ENCODE measurements around the gene DDN. TPM values are rescaled to one million over a fixed set of nuclear protein-coding genes. Genes with fewer than 3 reads are reported as not detected.
A peak's percentile ranks its signal among the peaks of the same experiment; 100 is the strongest.

Gene DDN
- total and polyA plus RNA-seq, 12 donors, result 0.08 to 2.2 (median 0.43) TPM; not detected in 1

DNA sequence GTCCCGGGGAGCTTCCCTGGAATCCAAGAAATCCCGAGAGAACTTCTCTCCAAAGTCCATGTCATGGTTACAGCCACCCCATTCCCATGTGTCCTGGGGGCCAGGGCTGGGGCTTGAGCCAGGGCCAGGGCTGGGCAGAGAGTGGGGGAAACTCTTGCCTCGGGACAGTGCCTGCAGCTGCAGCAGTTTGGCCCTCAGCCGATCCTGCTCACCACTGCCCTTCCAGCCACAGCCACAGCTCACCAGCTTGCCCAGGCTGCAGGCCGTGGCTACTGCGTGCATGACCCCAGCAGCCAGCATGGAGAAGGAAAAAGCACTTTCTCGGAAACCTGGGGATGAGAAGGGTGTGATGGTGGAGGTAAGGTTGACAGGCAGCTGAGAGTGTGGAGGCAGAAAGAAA is 31.2 kb downstream of the DDN start:
- H3K27ac ChIP-seq, result no peak overlapping the region
- no peak for TF ChIP-seq CTCF (IDR thresholded peaks at IDR 0.05)
- DNase-seq, result no peak
- no peak overlapping the region for H3K4me3 ChIP-seq
- H3K36me3 ChIP-seq (replicated peaks in 1 of 2), result no peaks in the 10 kb centered on the region
- WGBS, 4 donors, result 77 to 82% (median 80%) methylated on average over 1 to 7 of the region's 7 CpGs
- no peaks in the 10 kb centered on the region for H3K9me3 ChIP-seq (replicated peaks in 1 of 3)
- peaks cover 7 to 12% of the 10 kb centered on the region in 2 donors for H3K4me1 ChIP-seq (replicated peaks in 1 of 2)
- peaks cover 31% of the 10 kb centered on the region for H3K27me3 ChIP-seq
- intact Hi-C loops (cut with DNase I), result no loop called here

DNA sequence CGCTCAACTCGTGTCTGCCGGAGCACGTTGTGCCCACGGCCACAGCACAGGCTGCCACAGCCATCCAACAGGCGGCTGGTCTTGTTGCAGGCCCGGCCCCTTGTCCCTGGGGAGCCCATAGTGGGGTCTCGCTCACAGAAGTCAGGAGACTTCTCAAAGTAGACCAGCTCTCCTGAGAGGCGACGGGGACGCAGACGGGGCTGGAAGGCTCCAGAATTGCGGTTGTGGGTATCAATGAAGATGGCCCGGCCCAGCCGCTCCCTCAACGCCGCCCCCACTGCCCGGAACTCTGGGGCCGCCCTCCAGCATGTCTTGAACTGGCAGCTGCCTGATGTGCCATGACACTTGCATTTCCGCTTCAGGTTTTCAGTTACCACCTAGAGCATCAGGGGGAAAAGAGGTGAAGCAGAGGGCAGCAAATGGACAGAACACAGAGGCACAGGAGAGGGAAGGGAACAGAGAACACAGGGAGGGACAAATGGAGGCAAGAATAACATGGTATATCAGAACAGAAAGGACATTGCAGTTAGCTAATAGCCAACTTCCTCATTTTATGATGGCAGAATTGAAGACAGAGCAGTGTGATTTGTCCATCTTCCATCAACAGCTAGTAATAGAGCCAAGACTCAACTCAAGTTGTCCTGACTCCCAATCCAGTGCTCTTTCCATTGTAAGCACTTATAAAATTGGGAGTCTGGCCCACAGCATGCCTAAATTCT is 32.8 kb downstream of the DDN start:
- Histone ChIP-seq H3K27me3 (peaks cover 23% of the 10 kb centered on the region), H3K4me1 (replicated peaks in 1 of 2) (peaks cover 4 to 12% of the 10 kb centered on the region in 2 donors), H3K36me3 (replicated peaks in 1 of 2) (no peaks in the 10 kb centered on the region), H3K9me3 (replicated peaks in 1 of 3) (no peaks in the 10 kb centered on the region), H3K4me3 (no peak overlapping the region), H3K27ac (no peak overlapping the region)
- no peak for TF ChIP-seq CTCF (IDR thresholded peaks at IDR 0.05)
- no peak for TF ChIP-seq POLR2A (IDR thresholded peaks at IDR 0.05)
- intact Hi-C loops (cut with DNase I), result no loop called here
- DNase-seq, result no peak
- 42 to 60% (median 56%) methylated on average over 11 to 20 of the region's 20 CpGs for whole genome bisulfite sequencing, 4 donors

DNA sequence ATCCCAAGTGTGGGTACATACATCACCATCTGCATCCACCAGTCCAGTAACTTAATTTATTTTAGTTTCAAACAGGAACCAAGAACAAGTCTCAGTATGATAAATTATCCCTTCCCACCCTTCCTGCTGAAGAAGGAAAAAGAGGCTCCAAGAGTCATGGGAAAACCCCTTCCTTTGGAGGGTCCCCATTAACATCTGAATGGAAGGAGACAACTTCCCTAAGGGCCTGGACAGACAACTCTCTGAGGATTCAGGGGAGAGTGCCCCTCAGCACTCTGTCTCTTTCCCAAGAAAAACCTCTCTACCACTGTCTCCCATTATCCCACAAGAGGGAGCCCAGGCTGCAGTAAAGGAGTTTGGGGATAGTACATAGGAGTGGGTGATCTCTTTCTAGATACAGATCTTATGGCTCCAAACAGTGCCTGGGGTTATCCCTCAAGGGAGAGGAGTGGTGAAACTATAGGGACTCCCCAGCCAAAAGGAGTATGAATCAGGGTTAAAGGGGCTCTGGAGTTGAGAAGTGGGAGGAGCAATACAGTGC is 33.8 kb downstream of the DDN start:
- intact Hi-C loops (cut with DNase I), result no loop called here
- H3K27me3 ChIP-seq, result peaks cover 13% of the 10 kb centered on the region
- H3K9me3 ChIP-seq (replicated peaks in 1 of 3), result no peaks in the 10 kb centered on the region

GRCh38 chr12:48961801-48962200 is 37.4 kb downstream of the DDN start:
- Histone ChIP-seq H3K27ac (no peak overlapping the region), H3K36me3 (replicated peaks in 1 of 2) (no peaks in the 10 kb centered on the region), H3K4me3 (no peak overlapping the region), H3K4me1 (replicated peaks in 1 of 2) (peaks cover 0 to 5% of the 10 kb centered on the region in 2 donors), H3K27me3 (no peaks in the 10 kb centered on the region), H3K9me3 (replicated peaks in 1 of 3) (no peaks in the 10 kb centered on the region)
- DNase-seq, result peak in 1 of 7 donors; percentile 33
- TF ChIP-seq CTCF (IDR thresholded peaks at IDR 0.05) (no peak), POLR2A (IDR thresholded peaks at IDR 0.05) (no peak)
- intact Hi-C loops (cut with DNase I), result no loop called here

More for the DNA sequence above, 33.8 kb downstream of the DDN start:
- H3K36me3 ChIP-seq (replicated peaks in 1 of 2), result no peaks in the 10 kb centered on the region
- DNase-seq, result no peak
- H3K4me1 ChIP-seq (replicated peaks in 1 of 2), result peaks cover 0 to 6% of the 10 kb centered on the region in 2 donors
- no peak for TF ChIP-seq POLR2A (IDR thresholded peaks at IDR 0.05)
- TF ChIP-seq CTCF (IDR thresholded peaks at IDR 0.05), result no peak
- no peak overlapping the region for H3K4me3 ChIP-seq
- H3K27ac ChIP-seq, result no peak overlapping the region
